B cell (primary cell): ENCODE measurements around the gene PPTC7. TPM values are rescaled to one million over a fixed set of nuclear protein-coding genes. Genes with fewer than 3 reads are reported as not detected.

Experiments used
- ATAC-seq: fragments of 200-7000 bp; cut with Tn5 transposase; one replicate; pipeline ENCODE4 v1.10.0; 2021; ENCODE audit warnings: low read depth, mild to moderate bottlenecking, moderate number of reproducible peaks, moderate library complexity
- CTCF ChIA-PET: fragments of 350-600 bp; sonication (Branson Sonifier 250); formaldehyde crosslinking; loops from one replicate; lab custom pipeline; 2021; ENCODE audit warnings: antibody characterized with exemption, inconsistent platforms; lab: Charles Lee
- POLR2A ChIA-PET: fragments of 350-600 bp; sonication (Branson Sonifier 250); formaldehyde crosslinking; loops from one replicate; lab custom pipeline; 2021; ENCODE audit warnings: antibody characterized with exemption; lab: Charles Lee
- DNase-seq: peaks from one replicate; pipeline ENCODE4 v3.0.0; 2013
- H2AFZ ChIP-seq: 2 replicates; pipeline ENCODE4 v1.6.1; 2012; ENCODE audit warnings: mild to moderate bottlenecking, low read depth, low read length; ENCODE audit not compliant: insufficient read depth, poor library complexity, severe bottlenecking
- H3K27ac ChIP-seq, 2 donors: 1 replicate in 1 of 2; 2 replicates in 1 of 2; pipeline ENCODE4 v1.5.1; 2012 to 2013; ENCODE audit warnings: low read length in 2 of 2, mild to moderate bottlenecking in 2 of 2, moderate library complexity in 1 of 2
- H3K27me3 ChIP-seq, 4 experiments: fragments of 200-600 bp in 1 of 4; sonication (generic) in 1 of 4; replicated peaks in 1 of 4; 1 replicate in 2 of 4; 2 replicates in 2 of 4; pipeline versions ENCODE4 v1.6.1 to v1.7.0; 2013 to 2016; ENCODE audit warnings: low read length in 3 of 4, mild to moderate bottlenecking in 2 of 4, mixed read lengths in 1 of 4, moderate library complexity in 1 of 4; ENCODE audit not compliant: insufficient read depth in 4 of 4, control insufficient read depth in 3 of 4; ENCODE audit errors: control extremely low read depth in 1 of 4
- H3K36me3 ChIP-seq, 2 experiments: replicated peaks in 1 of 2; 1 replicate in 1 of 2; 2 replicates in 1 of 2; pipeline versions ENCODE4 v1.6.1 to v1.7.1; 2013; ENCODE audit warnings: low read length in 1 of 2; ENCODE audit not compliant: insufficient read depth in 2 of 2, control insufficient read depth in 1 of 2; ENCODE audit errors: control extremely low read depth in 1 of 2, extremely low read depth in 1 of 2
- H3K4me1 ChIP-seq, 2 donors: fragments of 200-600 bp in 1 of 2; sonication (generic) in 1 of 2; 1 replicate in 1 of 2; 2 replicates in 1 of 2; pipeline versions ENCODE4 v1.5.1 to v1.6.1; 2013 to 2017; ENCODE audit warnings: low read length in 2 of 2; ENCODE audit not compliant: control insufficient read depth in 2 of 2, insufficient read depth in 2 of 2
- H3K4me2 ChIP-seq: replicated peaks from 2 replicates; pipeline ENCODE3; 2012; ENCODE audit warnings: mild to moderate bottlenecking, low read depth, low read length; ENCODE audit not compliant: poor library complexity, severe bottlenecking
- H3K4me3 ChIP-seq, 5 experiments: fragments of 200-600 bp in 1 of 5; sonication (generic) in 1 of 5; 1 replicate in 3 of 5; 2 replicates in 2 of 5; pipeline versions ENCODE4 v1.5.1 to v1.7.0; 2011 to 2016; ENCODE audit warnings: low read length in 4 of 5, mild to moderate bottlenecking in 4 of 5, low read depth in 2 of 5, control low read depth in 1 of 5, moderate library complexity in 1 of 5; ENCODE audit not compliant: insufficient read depth in 1 of 5; ENCODE audit errors: control extremely low read depth in 1 of 5, extremely low read depth in 1 of 5
- H3K79me2 ChIP-seq: fragments of 200-600 bp; sonication (generic); one replicate; pipeline ENCODE4 v1.6.0; 2016; ENCODE audit warnings: low read length; ENCODE audit not compliant: control insufficient read depth, insufficient read depth
- H3K9ac ChIP-seq: fragments of 200-600 bp; sonication (generic); 2 replicates; pipeline ENCODE4 v1.6.1; 2017; ENCODE audit warnings: mild to moderate bottlenecking, low read length, moderate library complexity
- H3K9me3 ChIP-seq, 3 donors: one replicate each; pipeline versions ENCODE4 v1.6.1 to v1.7.1; 2013; ENCODE audit warnings: low read length in 2 of 3; ENCODE audit not compliant: control insufficient read depth in 2 of 3, insufficient read depth in 1 of 3; ENCODE audit errors: control extremely low read depth in 1 of 3
- H4K20me1 ChIP-seq: 2 replicates; pipeline ENCODE4 v1.6.0; 2012; ENCODE audit warnings: mild to moderate bottlenecking, low read length; ENCODE audit not compliant: insufficient read depth, control insufficient read depth, poor library complexity, severe bottlenecking
- H3K27ac Mint-ChIP-seq: one replicate; pipeline ENCODE4 v1.8.0; 2021; ENCODE audit warnings: mixed read lengths
- H3K27me3 Mint-ChIP-seq: one replicate; pipeline ENCODE4 v1.8.0; 2021; ENCODE audit warnings: mixed read lengths
- H3K4me1 Mint-ChIP-seq: one replicate; pipeline ENCODE4 v1.8.0; 2021; ENCODE audit warnings: mixed read lengths
- H3K4me3 Mint-ChIP-seq: one replicate; pipeline ENCODE4 v1.8.0; 2021; ENCODE audit warnings: mixed read lengths
- H3K9me3 Mint-ChIP-seq: one replicate; pipeline ENCODE4 v1.8.0; 2022; ENCODE audit warnings: mixed read lengths; ENCODE audit not compliant: insufficient read depth
- CTCF ChIP-seq: fragments of 200-600 bp; IDR thresholded peaks from one replicate; pipeline ENCODE4 v1.8.0; 2022; ENCODE audit warnings: antibody characterized with exemption, mild to moderate bottlenecking
- EZH2 ChIP-seq: IDR thresholded peaks from 2 replicates; pipeline ENCODE4 v1.6.1; 2012; ENCODE audit warnings: borderline replicate concordance, low read depth, mild to moderate bottlenecking, moderate library complexity, low read length; ENCODE audit not compliant: insufficient read depth, poor library complexity, severe bottlenecking
- WGBS: methylation state at CpG from one replicate; pipeline ENCODE4 v1.1.5; 2013; ENCODE audit warnings: missing lambda C conversion rate; ENCODE audit not compliant: insufficient coverage; 5-methylcytosine and 5-hydroxymethylcytosine counted together
- intact Hi-C: fragments of 100-400 bp; cut with micrococcal nuclease; formaldehyde crosslinking; loops from one replicate; pipeline ENCODE4 v1.10.0; 2022
- polyA plus RNA-seq: library from polyadenylated mRNA; depleted of rRNA; stranded (reverse); fragments of >200 nt; gene quantifications from 2 replicates; pipeline ENCODE4 v1.2.3, GENCODE V29; 2012
- total RNA-seq, 2 donors: library from RNA; stranded (reverse); fragments of 120-200 nt in 1 of 2; gene quantifications; 1 replicate in 1 of 2; 2 replicates in 1 of 2; pipeline versions ENCODE4 v1.2.3 to v1.2.4, GENCODE V29; 2013 to 2022

PPTC7 gene
- total and polyA plus RNA-seq, 2 donors (not counting 1 experiment from before 2014, with no cell fraction given), result 20.7 to 44.9 TPM

GRCh38 chr12:110548678-110549077 lies 34.4 kb downstream of the PPTC7 start:
- no peaks in the 10 kb centered on the region for H3K27me3 Mint-ChIP-seq
- H3K4me3 Mint-ChIP-seq, result no peak overlapping the region
- ATAC-seq (no peak), DNase-seq (no peak)
- Histone ChIP-seq H3K9ac (no peak overlapping the region), H3K4me2 (no peak overlapping the region), H3K9me3 (no peaks in the 10 kb centered on the region), H3K4me1 (peaks cover 3 to 5% of the 10 kb centered on the region in 2 donors), H3K27ac (no peak overlapping the region), H3K36me3 (peaks cover 12 to 55% of the 10 kb centered on the region in 2 experiments), H4K20me1 (peaks cover 51% of the 10 kb centered on the region), H3K79me2 (peaks cover 98% of the 10 kb centered on the region), H3K27me3 (no peaks in the 10 kb centered on the region), H2AFZ (no peak overlapping the region), H3K4me3 (no peak overlapping the region)
- ChIA-PET CTCF (interaction anchor here (0.9 to 8.9 kb wide), 7 partner anchors 11 to 339 kb away, joined by 3 to 274 read pairs (median 4); partner anchors contain the start of gene ARPC3), POLR2A (interaction anchor here (0.6 kb wide), 2 partner anchors 14 to 78 kb away, joined by 6 to 8 read pairs; no protein-coding TSS in a partner anchor)
- 100% methylated on average over 4 of the region's 7 CpGs for WGBS
- peaks cover 26% of the 10 kb centered on the region for H3K4me1 Mint-ChIP-seq
- TF ChIP-seq EZH2 (no peak), CTCF (no peak)
- intact Hi-C loops, result loop anchor here (5.0 kb wide), 1 partner anchor 34 kb away; the partner anchor contains the start of gene PPTC7
- H3K27ac Mint-ChIP-seq, result no peak overlapping the region
- H3K9me3 Mint-ChIP-seq, result no peaks in the 10 kb centered on the region

GRCh38 chr12:110547090-110547489 lies 36.0 kb downstream of the PPTC7 start:
- Mint-ChIP-seq H3K27me3 (no peaks in the 10 kb centered on the region), H3K4me1 (peaks cover 37% of the 10 kb centered on the region), H3K9me3 (no peaks in the 10 kb centered on the region), H3K4me3 (no peak overlapping the region), H3K27ac (no peak overlapping the region)
- no peak overlapping the region for H3K9ac ChIP-seq
- DNase-seq (no peak), ATAC-seq (no peak)
- peaks cover 98% of the 10 kb centered on the region for H3K79me2 ChIP-seq
- ChIA-PET POLR2A (no interaction called here), CTCF (interaction anchor here (8.9 kb wide), 1 partner anchor 54 kb away, joined by 274 read pairs; no protein-coding TSS in a partner anchor)
- H3K4me2 ChIP-seq, result no peak overlapping the region
- H3K27ac ChIP-seq, result peak overlapping the region in 1 of 2 donors; percentile 17
- no peak overlapping the region for H2AFZ ChIP-seq
- no peaks in the 10 kb centered on the region for H3K9me3 ChIP-seq
- no CpG with 5 or more reads among the region's 2 CpGs for WGBS
- H3K4me1 ChIP-seq, result peaks cover 2 to 13% of the 10 kb centered on the region in 2 donors
- H3K36me3 ChIP-seq, result peaks cover 16 to 61% of the 10 kb centered on the region in 2 experiments
- TF ChIP-seq CTCF (no peak), EZH2 (no peak)
- peaks cover 44% of the 10 kb centered on the region for H4K20me1 ChIP-seq
- no peaks in the 10 kb centered on the region for H3K27me3 ChIP-seq
- H3K4me3 ChIP-seq, result no peak overlapping the region
- intact Hi-C loops, result loop anchor here (5.0 kb wide), 1 partner anchor 35 kb away; the partner anchor contains the start of gene PPTC7
